HepG2 (cell line): ENCODE measurements around the gene CDK13. TPM values are rescaled to one million over a fixed set of nuclear protein-coding genes. Genes with fewer than 3 reads are reported as not detected.

Source experiments
- ATAC-seq: fragments of 200-7000 bp; cut with Tn5 transposase; 3 replicates; pipeline ENCODE4 v1.9.1; 2020; ENCODE audit warnings: mild to moderate bottlenecking, moderate library complexity
- BruUV-seq: library from RNA; stranded (reverse); fragments of 400-500 nt; replicated peaks from 2 replicates; lab custom pipeline; 2021; lab: Mats Ljungman, UMichigan
- CTCF ChIA-PET: fragments of 300-600 bp; formaldehyde crosslinking; extraction: SDS; loops from one replicate; lab custom pipeline; 2021; ENCODE audit warnings: low total read pairs, inconsistent platforms, low intra/inter-chr PET ratio; lab: Yijun Ruan, JAX
- POLR2A ChIA-PET: fragments of 350-600 bp; sonication (Branson Sonifier 250); formaldehyde crosslinking; loops from one replicate; lab custom pipeline; 2020; ENCODE audit warnings: antibody characterized with exemption, inconsistent platforms; lab: Yijun Ruan, JAX
- DNase-seq: peaks from one replicate; pipeline ENCODE4 v3.0.0-alpha.2; 2015; ENCODE audit warnings: low spot score
- FAIRE-seq: peaks from 3 replicates; lab custom pipeline; 2011; peaks lifted over from hg19 to GRCh38; lab: Jason Lieb, UNC
- H2AFZ ChIP-seq: one replicate; pipeline ENCODE4 v1.6.1; 2011; ENCODE audit warnings: low read length, inconsistent platforms
- H3K27ac ChIP-seq: fragments of 300-600 bp; 3 replicates; pipeline ENCODE4 v1.8.0; 2011; ENCODE audit warnings: mixed run types, mild to moderate bottlenecking, mixed read lengths, low read length, inconsistent platforms; ENCODE audit not compliant: insufficient read depth; ENCODE audit errors: extremely low read length
- H3K27me3 ChIP-seq, 2 experiments: fragments of 200-600 bp in 1 of 2; 2 replicates in 1 of 2; 3 replicates in 1 of 2; pipeline versions ENCODE4 v1.6.0 to v1.8.0; 2011; ENCODE audit warnings: low read length in 2 of 2, mild to moderate bottlenecking in 2 of 2, moderate library complexity in 2 of 2, inconsistent platforms in 1 of 2; ENCODE audit not compliant: insufficient read depth in 2 of 2, control insufficient read depth in 1 of 2
- H3K36me3 ChIP-seq, 2 experiments: fragments of 200-600 bp in 1 of 2; replicated peaks in 1 of 2; 2 replicates in 1 of 2; 3 replicates in 1 of 2; pipeline versions ENCODE4 v1.5.1 to v1.8.0; 2011; ENCODE audit warnings: low read length in 2 of 2, inconsistent platforms in 1 of 2; ENCODE audit not compliant: insufficient read depth in 2 of 2, control insufficient read depth in 1 of 2
- H3K4me1 ChIP-seq: 2 replicates; pipeline ENCODE4 v1.5.1; 2012; ENCODE audit warnings: low read length, inconsistent platforms; ENCODE audit not compliant: insufficient read depth
- H3K4me2 ChIP-seq: 2 replicates; pipeline ENCODE4 v1.6.0; 2011; ENCODE audit warnings: low read depth, low read length, inconsistent platforms
- H3K4me3 ChIP-seq, 3 experiments: fragments of 200-600 bp in 1 of 3; sonication (generic), shearing (Covaris generic) in 1 of 3; replicated peaks in 1 of 3; 2 replicates each; pipeline ENCODE4 v1.5.1; 2011 to 2016; ENCODE audit warnings: low read length in 3 of 3, inconsistent platforms in 2 of 3, low read depth in 2 of 3, mild to moderate bottlenecking in 2 of 3, control low read depth in 1 of 3, mixed read lengths in 1 of 3; ENCODE audit not compliant: insufficient read depth in 1 of 3
- H3K79me2 ChIP-seq: one replicate; pipeline ENCODE4 v1.6.1; 2011; ENCODE audit warnings: low read length, inconsistent platforms; ENCODE audit not compliant: insufficient read depth
- H3K9ac ChIP-seq: 2 replicates; pipeline ENCODE4 v1.6.0; 2011; ENCODE audit warnings: mild to moderate bottlenecking, low read depth, low read length, inconsistent platforms; ENCODE audit not compliant: insufficient read depth
- H3K9me3 ChIP-seq: 2 replicates; pipeline ENCODE4 v1.5.1; 2012; ENCODE audit warnings: mild to moderate bottlenecking, low read length
- H4K20me1 ChIP-seq: 2 replicates; pipeline ENCODE4 v1.6.0; 2011; ENCODE audit warnings: inconsistent platforms, mild to moderate bottlenecking, low read length, moderate library complexity; ENCODE audit not compliant: insufficient read depth
- CENPT ChIP-seq: sonication (generic); formaldehyde crosslinking; IDR thresholded peaks from 2 replicates; pipeline ENCODE4 v1.8.0; 2022; ENCODE audit warnings: low read depth, mild to moderate bottlenecking, moderate library complexity, missing genetic modification reagents
- JUNB ChIP-seq: sonication (generic); formaldehyde crosslinking; IDR thresholded peaks from 2 replicates; pipeline ENCODE4 v1.8.0; 2022; ENCODE audit warnings: missing genetic modification reagents, mild to moderate bottlenecking, borderline replicate concordance
- MEF2D ChIP-seq: sonication (generic); formaldehyde crosslinking; IDR thresholded peaks from 2 replicates; pipeline ENCODE4 v1.5.1; 2020; ENCODE audit warnings: mild to moderate bottlenecking, missing genetic modification reagents
- ZHX2 ChIP-seq, 2 experiments: sonication (generic) in 1 of 2; formaldehyde crosslinking in 1 of 2; IDR thresholded peaks; 2 replicates each; pipeline versions ENCODE4 v1.6.1 to v1.9.0; 2014 to 2022; ENCODE audit warnings: antibody characterized with exemption in 1 of 2, borderline replicate concordance in 1 of 2, inconsistent platforms in 1 of 2, low read depth in 1 of 2, missing genetic modification reagents in 1 of 2
- ZMAT3 ChIP-seq: sonication (generic); formaldehyde crosslinking; conservative IDR thresholded peaks from 2 replicates; pipeline ENCODE4 v1.7.0; 2021; ENCODE audit warnings: missing genetic modification reagents
- ZNF691 ChIP-seq: sonication (generic); formaldehyde crosslinking; IDR thresholded peaks from 2 replicates; pipeline ENCODE4 v1.4.0; 2020; ENCODE audit warnings: missing genetic modification reagents, low read depth, mild to moderate bottlenecking, borderline replicate concordance
- ZNF710 ChIP-seq: sonication (generic); formaldehyde crosslinking; IDR thresholded peaks from 2 replicates; pipeline ENCODE4 v1.5.0; 2020; ENCODE audit warnings: mild to moderate bottlenecking, missing genetic modification reagents, borderline replicate concordance
- WGBS: methylation state at CpG from one replicate; pipeline ENCODE4 v1.1.6; 2017; ENCODE audit warnings: low lambda C conversion rate; 5-methylcytosine and 5-hydroxymethylcytosine counted together
- in situ Hi-C: cut with HindIII; loops from 2 replicates; pipeline ENCODE4 v1.10.0; 2017; ENCODE audit warnings: low pct_unique_long_range_greater_than_20kb; ENCODE audit not compliant: extremely low pct_ligation_motif_present
- intact Hi-C: fragments of 100-400 bp; cut with micrococcal nuclease; formaldehyde crosslinking; loops from one replicate; pipeline ENCODE4 v1.10.0; 2022; ENCODE audit not compliant: unreplicated experiment
- polyA plus RNA-seq, 8 experiments: library from polyadenylated mRNA; depleted of rRNA in 3 of 8; stranded (reverse) in 7 of 8; unstranded in 1 of 8; fragments of >200 nt; fragmentation: Illumina TruSeq in 4 of 8; extraction: Trizol in 4 of 8; gene quantifications; 2 replicates each; pipeline versions ENCODE4 v1.2.1 to v1.2.3, GENCODE V29; 2011 to 2016; ENCODE audit warnings: low read depth in 4 of 8, missing spikeins in 1 of 8, mixed read lengths in 1 of 8; ENCODE audit not compliant: insufficient read depth in 1 of 8
- total RNA-seq, 5 experiments: library from RNA; depleted of rRNA; stranded (reverse); fragments of >200 nt; fragmentation: Illumina TruSeq; extraction: Trizol; gene quantifications; 2 replicates each; pipeline ENCODE4 v1.2.3, GENCODE V29; 2016; ENCODE audit warnings: low read depth in 1 of 5
- TF ChIP-seq, protein P1 (sequence below): IDR thresholded peaks from 2 replicates; pipeline ENCODE4 v1.6.1; 2016; ENCODE audit warnings: mild to moderate bottlenecking, missing biosample characterization, missing genetic modification reagents
- TF ChIP-seq, protein P2 (sequence below): sonication (generic); formaldehyde crosslinking; IDR thresholded peaks from 2 replicates; pipeline ENCODE4 v1.4.0; 2020; ENCODE audit warnings: missing genetic modification reagents
- TF ChIP-seq, protein P3 (sequence below): sonication (generic); formaldehyde crosslinking; IDR thresholded peaks from 2 replicates; pipeline ENCODE4 v1.5.0; 2020; ENCODE audit warnings: mild to moderate bottlenecking, missing genetic modification reagents

Gene CDK13
- total and polyA plus RNA-seq, 2 of the 13 experiments (the other 11 are each of a cell fraction or from before 2014, with no cell fraction given), result 21.0 to 40.9 TPM

- Histone ChIP-seq H3K9ac (no peak overlapping the region), H3K27me3 (no peaks in the 10 kb centered on the region), H3K4me1 (peaks cover 31% of the 10 kb centered on the region), H3K79me2 (no peaks in the 10 kb centered on the region), H3K4me3 (no peak overlapping the region), H3K27ac (no peak overlapping the region), H3K36me3 (no peaks in the 10 kb centered on the region), H4K20me1 (no peaks in the 10 kb centered on the region), H3K4me2 (no peak overlapping the region), H3K9me3 (no peaks in the 10 kb centered on the region), H2AFZ (no peak overlapping the region)
- intact Hi-C loops (no loop called here), in situ Hi-C loops (no loop called here)
- 91% methylated on average over 7 of the region's 7 CpGs for WGBS
- FAIRE-seq, result no peak
- ATAC-seq, result no peak
- CTCF ChIA-PET, result no interaction called here
- POLR2A ChIA-PET, result no interaction called here
- no peak for DNase-seq
- BruUV-seq, result no TSS peak
- TF ChIP-seq CENPT (CRISPR knock-in tag) (no peak), ZNF691 (no peak), ZNF710 (CRISPR knock-in tag) (no peak), ZMAT3 (CRISPR knock-in tag) (no peak), MEF2D (CRISPR knock-in tag) (no peak), JUNB (CRISPR knock-in tag) (no peak), ZHX2 (IDR thresholded peaks at IDR 0.05; ENCODE audit: low read depth) (no peak), ZHX2 (CRISPR knock-in tag; IDR thresholded peaks at IDR 0.05; ENCODE audit: borderline replicate concordance) (no peak)
- TF ChIP-seq, protein P1, sequence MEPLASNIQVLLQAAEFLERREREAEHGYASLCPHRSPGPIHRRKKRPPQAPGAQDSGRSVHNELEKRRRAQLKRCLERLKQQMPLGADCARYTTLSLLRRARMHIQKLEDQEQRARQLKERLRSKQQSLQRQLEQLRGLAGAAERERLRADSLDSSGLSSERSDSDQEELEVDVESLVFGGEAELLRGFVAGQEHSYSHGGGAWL (CRISPR knock-in tag), result no peak
- TF ChIP-seq, protein P2, sequence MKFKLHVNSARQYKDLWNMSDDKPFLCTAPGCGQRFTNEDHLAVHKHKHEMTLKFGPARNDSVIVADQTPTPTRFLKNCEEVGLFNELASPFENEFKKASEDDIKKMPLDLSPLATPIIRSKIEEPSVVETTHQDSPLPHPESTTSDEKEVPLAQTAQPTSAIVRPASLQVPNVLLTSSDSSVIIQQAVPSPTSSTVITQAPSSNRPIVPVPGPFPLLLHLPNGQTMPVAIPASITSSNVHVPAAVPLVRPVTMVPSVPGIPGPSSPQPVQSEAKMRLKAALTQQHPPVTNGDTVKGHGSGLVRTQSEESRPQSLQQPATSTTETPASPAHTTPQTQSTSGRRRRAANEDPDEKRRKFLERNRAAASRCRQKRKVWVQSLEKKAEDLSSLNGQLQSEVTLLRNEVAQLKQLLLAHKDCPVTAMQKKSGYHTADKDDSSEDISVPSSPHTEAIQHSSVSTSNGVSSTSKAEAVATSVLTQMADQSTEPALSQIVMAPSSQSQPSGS, result no peak
- TF ChIP-seq, protein P3, sequence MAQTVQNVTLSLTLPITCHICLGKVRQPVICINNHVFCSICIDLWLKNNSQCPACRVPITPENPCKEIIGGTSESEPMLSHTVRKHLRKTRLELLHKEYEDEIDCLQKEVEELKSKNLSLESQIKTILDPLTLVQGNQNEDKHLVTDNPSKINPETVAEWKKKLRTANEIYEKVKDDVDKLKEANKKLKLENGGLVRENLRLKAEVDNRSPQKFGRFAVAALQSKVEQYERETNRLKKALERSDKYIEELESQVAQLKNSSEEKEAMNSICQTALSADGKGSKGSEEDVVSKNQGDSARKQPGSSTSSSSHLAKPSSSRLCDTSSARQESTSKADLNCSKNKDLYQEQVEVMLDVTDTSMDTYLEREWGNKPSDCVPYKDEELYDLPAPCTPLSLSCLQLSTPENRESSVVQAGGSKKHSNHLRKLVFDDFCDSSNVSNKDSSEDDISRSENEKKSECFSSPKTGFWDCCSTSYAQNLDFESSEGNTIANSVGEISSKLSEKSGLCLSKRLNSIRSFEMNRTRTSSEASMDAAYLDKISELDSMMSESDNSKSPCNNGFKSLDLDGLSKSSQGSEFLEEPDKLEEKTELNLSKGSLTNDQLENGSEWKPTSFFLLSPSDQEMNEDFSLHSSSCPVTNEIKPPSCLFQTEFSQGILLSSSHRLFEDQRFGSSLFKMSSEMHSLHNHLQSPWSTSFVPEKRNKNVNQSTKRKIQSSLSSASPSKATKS, result no peak
Observed at GRCh38 chr7:39927018-39927417, 23.0 kb upstream of the CDK13 start.
